NCI-H2171 treated with DMSO at 0.1 percent for 48 hours (cell line): ENCODE results near the gene ARMC12.

Experiments
- DNase-seq: peaks from one replicate; lab custom pipeline; 2025; lab: John Stamatoyannopoulos, UW

The ARMC12 gene

GRCh38 chr6:35735452-35735851 is 1.4 kb upstream of the ARMC12 start:
- no peak for DNase-seq

GRCh38 chr6:35736253-35736894 is 458 bp upstream of the ARMC12 start:
- DNase-seq: peak; percentile 62

- DNase-seq: peak; percentile 93
Measured at GRCh38 chr6:35737413-35738211, 780 bp downstream of the ARMC12 start.

- DNase-seq: no peak
Measured at GRCh38 chr6:35739645-35740524, 3.1 kb downstream of the ARMC12 start.

- no peak for DNase-seq
Measured at GRCh38 chr6:35742842-35743241, 6.0 kb downstream of the ARMC12 start.

GRCh38 chr6:35745509-35745908 is 8.7 kb downstream of the ARMC12 start:
- no peak for DNase-seq

- no peak for DNase-seq
Measured at GRCh38 chr6:35746516-35746915, 9.7 kb downstream of the ARMC12 start.

GRCh38 chr6:35747877-35748276 is 11.0 kb downstream of the ARMC12 start:
- no peak for DNase-seq

GRCh38 chr6:35750557-35750956 is 13.7 kb downstream of the ARMC12 start:
- DNase-seq: no peak

GRCh38 chr6:35751594-35751993 is 14.8 kb downstream of the ARMC12 start:
- no peak for DNase-seq

GRCh38 chr6:35752330-35752729 is 15.5 kb downstream of the ARMC12 start:
- DNase-seq: no peak

GRCh38 chr6:35754452-35755277 is 17.8 kb downstream of the ARMC12 start:
- peak; percentile 84 for DNase-seq

GRCh38 chr6:35755278-35755924 is 18.6 kb downstream of the ARMC12 start:
- DNase-seq: no peak

- no peak for DNase-seq
Measured at GRCh38 chr6:35757456-35758123, 20.8 kb downstream of the ARMC12 start.

- DNase-seq: no peak
Measured at GRCh38 chr6:35759426-35759825, 22.6 kb downstream of the ARMC12 start.

GRCh38 chr6:35765739-35766138 is 28.9 kb downstream of the ARMC12 start:
- no peak for DNase-seq

- no peak for DNase-seq
Measured at GRCh38 chr6:35769211-35769610, 32.4 kb downstream of the ARMC12 start.

- DNase-seq: no peak
Measured at GRCh38 chr6:35771343-35771627, 34.5 kb downstream of the ARMC12 start.

- DNase-seq: no peak
Measured at GRCh38 chr6:35774116-35774794, 37.4 kb downstream of the ARMC12 start.

GRCh38 chr6:35775031-35775430 is 38.2 kb downstream of the ARMC12 start:
- no peak for DNase-seq
